Fibroblast of villous mesenchyme (primary cell): Measurements from ENCODE around the gene PAX3. TPM values are rescaled to one million over a fixed set of nuclear protein-coding genes. Genes with fewer than 3 reads are reported as not detected.

Experiments used
- DNase-seq: peaks from one replicate; pipeline ENCODE4 v3.0.0-alpha.2; 2010; ENCODE audit warnings: low read depth
- H3K4me3 ChIP-seq: 2 replicates; pipeline ENCODE4 v1.5.1; 2011; ENCODE audit warnings: low read depth, mild to moderate bottlenecking, low read length
- total RNA-seq: library from RNA; depleted of rRNA; stranded (reverse); fragments of >200 nt; gene quantifications from 2 replicates; pipeline ENCODE4 v1.2.3, GENCODE V29; 2012
- TF ChIP-seq, protein P1 (sequence below): IDR thresholded peaks from 2 replicates; pipeline ENCODE4 v1.5.1; 2012; ENCODE audit warnings: low read depth, mild to moderate bottlenecking, low read length; ENCODE audit not compliant: insufficient read depth

Gene PAX3
- total RNA-seq, 1 donor: not detected

DNA sequence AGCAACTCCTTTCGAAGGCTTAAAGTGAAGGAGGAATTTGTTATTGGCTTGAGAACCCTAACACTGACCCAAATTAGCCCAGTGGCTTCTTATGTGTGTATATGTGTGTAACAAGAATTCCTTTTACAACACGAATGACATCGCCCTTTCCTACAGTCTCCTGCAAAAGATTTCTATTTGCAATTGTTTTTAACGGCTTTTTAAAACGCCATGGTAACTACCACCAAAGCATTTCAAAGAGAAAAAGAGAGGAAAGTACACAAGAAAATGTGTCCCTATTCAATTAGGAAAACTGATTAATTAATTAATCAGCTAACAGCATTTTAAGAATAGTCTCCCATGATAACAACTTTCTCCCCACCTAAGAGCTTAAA, 58.1 kb downstream of the PAX3 start:
- TF ChIP-seq, protein P1, sequence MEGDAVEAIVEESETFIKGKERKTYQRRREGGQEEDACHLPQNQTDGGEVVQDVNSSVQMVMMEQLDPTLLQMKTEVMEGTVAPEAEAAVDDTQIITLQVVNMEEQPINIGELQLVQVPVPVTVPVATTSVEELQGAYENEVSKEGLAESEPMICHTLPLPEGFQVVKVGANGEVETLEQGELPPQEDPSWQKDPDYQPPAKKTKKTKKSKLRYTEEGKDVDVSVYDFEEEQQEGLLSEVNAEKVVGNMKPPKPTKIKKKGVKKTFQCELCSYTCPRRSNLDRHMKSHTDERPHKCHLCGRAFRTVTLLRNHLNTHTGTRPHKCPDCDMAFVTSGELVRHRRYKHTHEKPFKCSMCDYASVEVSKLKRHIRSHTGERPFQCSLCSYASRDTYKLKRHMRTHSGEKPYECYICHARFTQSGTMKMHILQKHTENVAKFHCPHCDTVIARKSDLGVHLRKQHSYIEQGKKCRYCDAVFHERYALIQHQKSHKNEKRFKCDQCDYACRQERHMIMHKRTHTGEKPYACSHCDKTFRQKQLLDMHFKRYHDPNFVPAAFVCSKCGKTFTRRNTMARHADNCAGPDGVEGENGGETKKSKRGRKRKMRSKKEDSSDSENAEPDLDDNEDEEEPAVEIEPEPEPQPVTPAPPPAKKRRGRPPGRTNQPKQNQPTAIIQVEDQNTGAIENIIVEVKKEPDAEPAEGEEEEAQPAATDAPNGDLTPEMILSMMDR: no peak
- H3K4me3 ChIP-seq: no peak overlapping the region
- no peak for DNase-seq

DNA sequence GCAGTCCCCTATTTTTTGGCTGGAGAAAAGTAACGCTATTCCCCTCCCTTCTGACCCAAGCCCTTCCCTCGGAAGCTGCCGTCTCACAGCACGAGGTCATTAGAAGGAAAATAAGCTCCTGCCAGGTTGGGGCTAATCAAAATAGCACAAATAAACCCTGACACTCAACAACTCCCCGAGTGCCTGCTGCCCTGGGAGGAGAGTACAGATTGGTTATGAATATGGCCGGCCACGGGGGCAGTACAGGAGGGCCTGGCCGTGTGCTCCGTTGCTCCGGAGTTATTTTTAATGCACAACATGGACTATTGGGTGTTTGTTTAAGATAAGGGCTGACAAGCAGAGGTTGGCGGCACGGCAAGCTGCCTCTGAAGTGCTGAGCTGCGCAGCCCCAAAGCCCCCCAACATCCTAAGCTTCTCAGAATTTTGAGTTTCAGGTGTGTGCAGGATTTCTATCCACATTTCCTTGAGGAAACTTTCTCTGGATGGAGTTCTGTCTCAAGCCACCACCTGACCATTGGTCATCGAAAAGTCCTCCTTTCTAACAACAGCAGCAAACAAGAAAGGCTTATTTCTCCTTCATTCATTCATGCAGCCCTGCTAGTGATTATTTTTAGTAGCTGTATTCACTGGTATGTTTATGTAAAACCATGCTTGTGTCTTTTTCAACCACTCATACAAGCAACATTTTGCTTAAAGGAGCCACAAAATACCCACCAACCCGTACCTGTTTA, 58.7 kb downstream of the PAX3 start:
- no peak overlapping the region for H3K4me3 ChIP-seq

DNA sequence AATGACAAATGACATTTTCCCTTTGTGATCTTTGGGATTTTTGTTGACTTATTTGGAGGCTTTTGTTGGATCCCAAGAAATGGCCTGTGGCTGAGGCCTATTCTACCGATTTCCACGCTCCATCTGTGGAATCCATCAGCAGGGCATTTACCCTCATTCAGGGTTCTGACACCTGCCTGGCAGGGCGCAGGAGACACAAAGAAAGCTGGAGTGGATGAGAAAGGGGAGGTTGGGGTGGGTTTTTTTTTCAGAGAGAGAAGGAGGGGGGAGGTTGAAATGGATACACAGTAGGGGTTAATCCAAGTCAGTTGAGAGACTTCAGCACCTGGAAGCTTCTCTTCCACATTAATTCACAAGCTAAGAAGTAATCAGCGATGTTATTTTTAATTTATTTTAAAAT, 59.7 kb downstream of the PAX3 start:
- DNase-seq: no peak
- no peak overlapping the region for H3K4me3 ChIP-seq
- TF ChIP-seq, protein P1: no peak

More for the DNA sequence above, 58.7 kb downstream of the PAX3 start:
- no peak for DNase-seq
- TF ChIP-seq, protein P1: no peak

DNA sequence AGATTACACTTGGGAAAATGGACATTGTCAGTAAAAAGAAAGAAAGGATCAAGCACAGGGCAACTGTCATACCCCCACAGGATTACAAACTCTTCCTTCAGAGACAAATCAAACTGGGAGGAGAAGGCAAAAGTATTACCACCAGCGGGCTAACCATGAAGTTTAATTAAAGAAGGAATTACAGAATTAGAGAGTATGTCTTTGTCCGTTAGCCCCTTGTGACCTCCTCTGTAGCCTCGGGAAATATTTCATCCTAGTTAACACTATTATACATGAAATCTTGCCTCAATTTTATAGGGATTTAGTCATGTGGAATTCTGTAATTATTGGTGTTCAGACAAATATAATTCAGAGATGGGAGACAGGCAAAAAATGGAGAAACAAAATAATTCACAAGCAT, 60.7 kb downstream of the PAX3 start:
- TF ChIP-seq, protein P1: no peak
- no peak for DNase-seq
- H3K4me3 ChIP-seq: no peak overlapping the region

DNA sequence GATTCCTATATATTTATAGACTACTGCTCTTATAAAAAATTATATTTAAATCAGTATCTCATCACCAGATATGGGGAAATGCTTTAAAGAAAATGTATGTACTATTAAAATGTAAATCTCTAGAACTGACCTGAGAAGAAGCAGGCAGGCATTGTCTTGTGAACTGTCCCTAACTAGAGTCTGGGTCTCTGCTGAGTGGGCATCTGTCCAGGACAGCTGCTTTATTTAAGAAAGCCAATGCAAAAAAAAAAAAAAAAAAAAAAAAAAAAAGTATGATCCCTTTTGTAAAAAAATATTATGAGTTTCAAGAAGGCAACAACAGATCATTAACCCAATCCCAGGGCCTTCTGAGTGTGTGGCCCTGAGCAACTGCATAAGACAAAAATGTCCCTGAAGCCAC, 66.0 kb downstream of the PAX3 start:
- H3K4me3 ChIP-seq: no peak overlapping the region
- DNase-seq: no peak
- TF ChIP-seq, protein P1: no peak

DNA sequence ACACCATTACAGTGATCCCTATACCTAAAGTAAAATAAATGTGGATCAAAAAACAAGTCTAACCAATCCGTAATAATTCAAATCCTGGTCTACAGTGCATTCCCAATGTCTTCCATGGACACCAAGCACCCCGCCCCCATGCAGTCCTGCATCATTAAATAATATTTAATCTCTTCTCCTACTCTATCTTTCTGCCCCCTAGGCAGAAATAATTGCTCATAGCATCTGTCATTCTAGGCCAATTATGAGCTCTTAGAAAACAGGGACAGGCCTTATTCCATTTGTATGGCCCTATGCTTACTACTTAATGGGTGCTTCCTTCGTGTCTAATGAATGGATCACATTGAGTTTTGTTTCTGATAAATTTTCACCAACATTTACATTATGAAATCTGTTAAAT, 66.4 kb downstream of the PAX3 start:
- DNase-seq: no peak
- no peak overlapping the region for H3K4me3 ChIP-seq
- TF ChIP-seq, protein P1: no peak

DNA sequence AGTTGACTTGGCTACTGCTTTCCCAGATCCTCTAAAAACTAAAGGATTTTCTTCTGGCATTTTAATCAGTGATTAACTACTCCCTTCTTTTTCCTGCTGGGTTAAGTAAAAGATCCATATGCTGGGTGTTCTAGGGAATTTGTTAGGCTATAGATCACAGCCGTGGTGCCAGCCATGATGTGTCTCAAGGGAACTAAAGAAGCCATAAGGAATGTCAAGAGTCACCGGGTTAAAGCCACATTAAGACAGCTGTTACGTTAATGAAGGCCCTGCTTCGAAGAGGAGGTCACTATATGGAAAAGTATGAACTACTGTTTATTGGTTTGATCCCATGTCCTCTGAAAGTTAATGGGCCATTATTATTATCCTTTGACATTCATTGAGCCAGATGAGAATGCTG, 70.7 kb downstream of the PAX3 start:
- DNase-seq: no peak
- no peak overlapping the region for H3K4me3 ChIP-seq
- TF ChIP-seq, protein P1: no peak
